ENCODE data around the gene DDX18.

- TF ChIP-seq, protein P1, sequence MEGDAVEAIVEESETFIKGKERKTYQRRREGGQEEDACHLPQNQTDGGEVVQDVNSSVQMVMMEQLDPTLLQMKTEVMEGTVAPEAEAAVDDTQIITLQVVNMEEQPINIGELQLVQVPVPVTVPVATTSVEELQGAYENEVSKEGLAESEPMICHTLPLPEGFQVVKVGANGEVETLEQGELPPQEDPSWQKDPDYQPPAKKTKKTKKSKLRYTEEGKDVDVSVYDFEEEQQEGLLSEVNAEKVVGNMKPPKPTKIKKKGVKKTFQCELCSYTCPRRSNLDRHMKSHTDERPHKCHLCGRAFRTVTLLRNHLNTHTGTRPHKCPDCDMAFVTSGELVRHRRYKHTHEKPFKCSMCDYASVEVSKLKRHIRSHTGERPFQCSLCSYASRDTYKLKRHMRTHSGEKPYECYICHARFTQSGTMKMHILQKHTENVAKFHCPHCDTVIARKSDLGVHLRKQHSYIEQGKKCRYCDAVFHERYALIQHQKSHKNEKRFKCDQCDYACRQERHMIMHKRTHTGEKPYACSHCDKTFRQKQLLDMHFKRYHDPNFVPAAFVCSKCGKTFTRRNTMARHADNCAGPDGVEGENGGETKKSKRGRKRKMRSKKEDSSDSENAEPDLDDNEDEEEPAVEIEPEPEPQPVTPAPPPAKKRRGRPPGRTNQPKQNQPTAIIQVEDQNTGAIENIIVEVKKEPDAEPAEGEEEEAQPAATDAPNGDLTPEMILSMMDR (IDR thresholded peaks at IDR 0.05), result no peak
- TF ChIP-seq POLR2A (IDR thresholded peaks at IDR 0.05), result no peak
- no peak for TF ChIP-seq POLR2AphosphoS5 (IDR thresholded peaks at IDR 0.05)
Measured at GRCh38 chr2:117801826-117802225, 12.7 kb upstream of the DDX18 start.

Measured in breast epithelium (tissue), 3 donors.